NB4 (cell line): ENCODE data around the gene TSPO2.

Experiments used
- CTCF ChIP-seq: IDR thresholded peaks from one replicate; pipeline ENCODE4 v1.5.1; 2012; ENCODE audit warnings: low read depth, low read length
- MYC ChIP-seq: IDR thresholded peaks from 2 replicates; pipeline ENCODE4 v1.6.1; 2011; ENCODE audit warnings: low read depth, low read length
- POLR2A ChIP-seq: IDR thresholded peaks from 2 replicates; pipeline ENCODE4 v1.6.1; 2011; ENCODE audit warnings: mild to moderate bottlenecking; ENCODE audit not compliant: insufficient read length; ENCODE audit errors: extremely low read depth
- TF ChIP-seq, protein P1 (sequence below): IDR thresholded peaks from 2 replicates; pipeline ENCODE4 v1.6.1; 2011; ENCODE audit warnings: low read depth, low read length

GRCh38 chr6:41062056-41062455 lies 19.8 kb downstream of the TSPO2 start:
- TF ChIP-seq POLR2A (no peak), CTCF (no peak), MYC (no peak)
- TF ChIP-seq, protein P1, sequence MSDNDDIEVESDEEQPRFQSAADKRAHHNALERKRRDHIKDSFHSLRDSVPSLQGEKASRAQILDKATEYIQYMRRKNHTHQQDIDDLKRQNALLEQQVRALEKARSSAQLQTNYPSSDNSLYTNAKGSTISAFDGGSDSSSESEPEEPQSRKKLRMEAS, result no peak
